ENCODE data around the gene PLP1. TPM values are rescaled to one million over a fixed set of nuclear protein-coding genes. Genes with fewer than 3 reads are reported as not detected.

Gene PLP1
- total RNA-seq, 1 experiment from 2014 or later, result 3.4 TPM

GRCh38 chrX:103773445-103773844 lies 3.2 kb upstream of the PLP1 start:
- no peak overlapping the region for H3K4me3 Mint-ChIP-seq (ENCODE audit: unreplicated experiment)
- no peaks in the 10 kb centered on the region for H3K4me1 Mint-ChIP-seq (ENCODE audit: low read depth, unreplicated experiment)
- no peaks in the 10 kb centered on the region for H3K36me3 Mint-ChIP-seq (ENCODE audit: insufficient read depth, unreplicated experiment)
- no peaks in the 10 kb centered on the region for H3K9me3 ChIP-seq
- H3K4me3 ChIP-seq (ENCODE audit: low read depth, low read length), result no peak overlapping the region
- no TSS peak for BruUV-seq (replicated peaks)
- H3K27me3 Mint-ChIP-seq (ENCODE audit: insufficient read depth, unreplicated experiment), result no peaks in the 10 kb centered on the region
- H3K9me3 Mint-ChIP-seq (ENCODE audit: unreplicated experiment), result no peaks in the 10 kb centered on the region
- intact Hi-C loops (cut with micrococcal nuclease; ENCODE audit: unreplicated experiment), result no loop called here
- H3K27me3 ChIP-seq (replicated peaks; ENCODE audit: control insufficient read depth, insufficient read depth, low read length), result no peaks in the 10 kb centered on the region
- CTCF ChIA-PET, result no interaction called here
- no peaks in the 10 kb centered on the region for H3K4me1 ChIP-seq
- H3K36me3 ChIP-seq (ENCODE audit: control insufficient read depth, insufficient read depth, low read length), result no peaks in the 10 kb centered on the region
- no peak for TF ChIP-seq CTCF (IDR thresholded peaks at IDR 0.05; ENCODE audit: insufficient read depth in 1 of 2, low read depth in 1 of 2, low read length in 1 of 2, severe bottlenecking in 1 of 2, unreplicated experiment in 1 of 2)
- POLR2A ChIA-PET, result no interaction called here
- H3K27ac Mint-ChIP-seq (ENCODE audit: unreplicated experiment), result no peak overlapping the region
- DNase-seq, result no peak

GRCh38 chrX:103774070-103774642 lies 2.5 kb upstream of the PLP1 start:
- no peaks in the 10 kb centered on the region for H3K36me3 Mint-ChIP-seq (ENCODE audit: insufficient read depth, unreplicated experiment)
- intact Hi-C loops (cut with micrococcal nuclease; ENCODE audit: unreplicated experiment), result no loop called here
- POLR2A ChIA-PET, result no interaction called here

GRCh38 chrX:103779141-103779789 lies 2.6 kb downstream of the PLP1 start:
- POLR2A ChIA-PET, result no interaction called here
- H3K9me3 Mint-ChIP-seq (ENCODE audit: unreplicated experiment), result no peaks in the 10 kb centered on the region

More at GRCh38 chrX:103774070-103774642, 2.5 kb upstream of the PLP1 start:
- no peak for DNase-seq
- Mint-ChIP-seq H3K9me3 (ENCODE audit: unreplicated experiment) (no peaks in the 10 kb centered on the region), H3K27me3 (ENCODE audit: insufficient read depth, unreplicated experiment) (no peaks in the 10 kb centered on the region), H3K4me1 (ENCODE audit: low read depth, unreplicated experiment) (no peaks in the 10 kb centered on the region), H3K4me3 (ENCODE audit: unreplicated experiment) (no peak overlapping the region), H3K27ac (ENCODE audit: unreplicated experiment) (no peak overlapping the region)
- Histone ChIP-seq H3K4me1 (no peaks in the 10 kb centered on the region), H3K36me3 (ENCODE audit: control insufficient read depth, insufficient read depth, low read length) (no peaks in the 10 kb centered on the region), H3K9me3 (no peaks in the 10 kb centered on the region), H3K4me3 (ENCODE audit: low read depth, low read length) (no peak overlapping the region), H3K27me3 (replicated peaks; ENCODE audit: control insufficient read depth, insufficient read depth, low read length) (no peaks in the 10 kb centered on the region)
- TF ChIP-seq CTCF (IDR thresholded peaks at IDR 0.05; ENCODE audit: insufficient read depth in 1 of 2, low read depth in 1 of 2, low read length in 1 of 2, severe bottlenecking in 1 of 2, unreplicated experiment in 1 of 2), result no peak
- no TSS peak for BruUV-seq (replicated peaks)
- CTCF ChIA-PET, result interaction anchor here (0.6 kb wide), 1 partner anchor 83 kb away, joined by 3 read pairs; no protein-coding TSS in a partner anchor

More at GRCh38 chrX:103779141-103779789, 2.6 kb downstream of the PLP1 start:
- Mint-ChIP-seq H3K4me1 (ENCODE audit: low read depth, unreplicated experiment) (no peaks in the 10 kb centered on the region), H3K27ac (ENCODE audit: unreplicated experiment) (no peak overlapping the region), H3K4me3 (ENCODE audit: unreplicated experiment) (no peak overlapping the region), H3K36me3 (ENCODE audit: insufficient read depth, unreplicated experiment) (no peaks in the 10 kb centered on the region), H3K27me3 (ENCODE audit: insufficient read depth, unreplicated experiment) (no peaks in the 10 kb centered on the region)
- no peak for TF ChIP-seq CTCF (IDR thresholded peaks at IDR 0.05; ENCODE audit: insufficient read depth in 1 of 2, low read depth in 1 of 2, low read length in 1 of 2, severe bottlenecking in 1 of 2, unreplicated experiment in 1 of 2)
- H3K4me3 ChIP-seq (ENCODE audit: low read depth, low read length), result no peak overlapping the region
- no peaks in the 10 kb centered on the region for H3K9me3 ChIP-seq
- intact Hi-C loops (cut with micrococcal nuclease; ENCODE audit: unreplicated experiment), result no loop called here
- no peaks in the 10 kb centered on the region for H3K36me3 ChIP-seq (ENCODE audit: control insufficient read depth, insufficient read depth, low read length)
- no peaks in the 10 kb centered on the region for H3K4me1 ChIP-seq
- no TSS peak for BruUV-seq (replicated peaks)
- no peak for DNase-seq
- no peaks in the 10 kb centered on the region for H3K27me3 ChIP-seq (replicated peaks; ENCODE audit: control insufficient read depth, insufficient read depth, low read length)
- CTCF ChIA-PET, result no interaction called here

All from Caco-2 (cell line).